A673 (cell line): ENCODE measurements around the gene CDKN2A. TPM values are rescaled to one million over a fixed set of nuclear protein-coding genes. Genes with fewer than 3 reads are reported as not detected.

ENCODE experiments used
- BruUV-seq: library from RNA; stranded (reverse); fragments of 400-500 nt; replicated peaks from 2 replicates; lab custom pipeline; 2021; lab: Mats Ljungman, UMichigan
- CTCF ChIA-PET: fragments of 300-600 bp; sonication (Branson Sonifier 250); formaldehyde crosslinking; loops from one replicate; lab custom pipeline; 2022; ENCODE audit warnings: antibody characterized with exemption; lab: Charles Lee
- POLR2A ChIA-PET: fragments of 300-600 bp; sonication (Branson Sonifier 250); formaldehyde crosslinking; loops from one replicate; lab custom pipeline; 2022; ENCODE audit warnings: antibody characterized with exemption; ENCODE audit not compliant: low non-redundant PET; lab: Charles Lee
- DNase-seq: peaks from one replicate; pipeline ENCODE4 v3.0.0-alpha.2; 2015; ENCODE audit warnings: low spot score
- H3K27ac ChIP-seq: fragments of 200-600 bp; sonication (generic); 2 replicates; pipeline ENCODE4 v1.5.1; 2016; ENCODE audit warnings: mixed run types, low read depth, mild to moderate bottlenecking, mixed read lengths, antibody characterized with exemption, low read length; ENCODE audit not compliant: poor library complexity, severe bottlenecking
- H3K27me3 ChIP-seq: fragments of 200-600 bp; sonication (generic); replicated peaks from 2 replicates; pipeline ENCODE4 v1.6.1; 2017; ENCODE audit warnings: mixed run types, low read depth, mild to moderate bottlenecking, mixed read lengths, antibody characterized with exemption, low read length; ENCODE audit not compliant: insufficient read depth, poor library complexity
- H3K36me3 ChIP-seq: fragments of 200-600 bp; sonication (generic); 2 replicates; pipeline ENCODE4 v1.6.1; 2016; ENCODE audit warnings: mixed run types, mild to moderate bottlenecking, mixed read lengths, antibody characterized with exemption, low read length; ENCODE audit not compliant: insufficient read depth, poor library complexity, severe bottlenecking
- H3K4me1 ChIP-seq: fragments of 200-600 bp; sonication (generic); 2 replicates; pipeline ENCODE4 v1.6.1; 2017; ENCODE audit warnings: mixed run types, mild to moderate bottlenecking, mixed read lengths, antibody characterized with exemption, low read length; ENCODE audit not compliant: insufficient read depth, poor library complexity, severe bottlenecking
- H3K4me3 ChIP-seq: fragments of 200-600 bp; sonication (generic); 2 replicates; pipeline ENCODE4 v1.5.1; 2016; ENCODE audit warnings: low read depth, mixed run types, mild to moderate bottlenecking, mixed read lengths, low read length; ENCODE audit not compliant: poor library complexity, severe bottlenecking
- H3K9me3 ChIP-seq: fragments of 200-600 bp; sonication (generic); 2 replicates; pipeline ENCODE4 v1.6.1; 2016; ENCODE audit warnings: mixed run types, low read depth, mild to moderate bottlenecking, mixed read lengths, antibody characterized with exemption, low read length; ENCODE audit not compliant: poor library complexity, severe bottlenecking
- CTCF ChIP-seq: fragments of 300-800, 200-600 bp; sonication (generic); conservative IDR thresholded peaks from 2 replicates; pipeline ENCODE4 v1.5.1; 2017; ENCODE audit warnings: low read depth, mild to moderate bottlenecking, antibody characterized with exemption, low read length, moderate library complexity, mixed read lengths
- EZH2 ChIP-seq: fragments of 200-600 bp; sonication (generic); IDR thresholded peaks from 2 replicates; pipeline ENCODE4 v1.6.1; 2017; ENCODE audit warnings: borderline replicate concordance, low read depth, mild to moderate bottlenecking, mixed read lengths, antibody characterized with exemption, low read length; ENCODE audit not compliant: poor library complexity, severe bottlenecking
- intact Hi-C: fragments of 100-400 bp; cut with micrococcal nuclease; formaldehyde crosslinking; loops from one replicate; pipeline ENCODE4 v1.10.0; 2022; ENCODE audit not compliant: unreplicated experiment
- total RNA-seq: library from RNA; stranded (reverse); gene quantifications from 2 replicates; pipeline ENCODE4 v1.2.3, GENCODE V29; 2021

Gene CDKN2A
- total RNA-seq, 1 experiment from 2014 or later: not detected

GRCh38 chr9:21945606-21946005 lies 48.6 kb downstream of the CDKN2A start:
- DNase-seq: no peak
- BruUV-seq: no TSS peak
- H3K4me3 ChIP-seq: no peak overlapping the region
- H3K27me3 ChIP-seq: no peaks in the 10 kb centered on the region
- ChIA-PET POLR2A (no interaction called here), CTCF (no interaction called here)
- H3K9me3 ChIP-seq: no peaks in the 10 kb centered on the region
- no peaks in the 10 kb centered on the region for H3K4me1 ChIP-seq
- no peak for TF ChIP-seq EZH2
- TF ChIP-seq CTCF: no peak
- H3K27ac ChIP-seq: no peak overlapping the region
- H3K36me3 ChIP-seq: no peaks in the 10 kb centered on the region
- intact Hi-C loops: no loop called here

DNA sequence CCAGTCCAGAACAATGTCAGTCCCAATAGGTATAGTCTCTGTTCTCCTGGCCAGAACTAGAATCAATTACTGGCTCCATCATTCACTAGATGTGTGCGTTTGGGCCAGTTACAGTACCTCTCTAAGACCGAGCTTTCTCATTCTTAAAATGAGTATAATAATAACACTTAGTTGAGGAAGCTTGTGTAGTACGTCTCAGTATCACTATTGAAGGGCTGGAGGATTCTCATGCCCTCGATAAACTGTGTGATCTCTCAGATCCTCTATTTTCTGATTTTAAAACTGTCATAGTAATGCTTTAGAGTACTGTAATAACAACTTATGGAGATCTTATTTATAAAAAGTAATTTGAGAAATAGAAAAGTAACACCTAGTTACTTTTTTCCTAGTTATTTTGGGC lies 50.7 kb downstream of the CDKN2A start:
- Histone ChIP-seq H3K36me3 (no peaks in the 10 kb centered on the region), H3K9me3 (no peaks in the 10 kb centered on the region), H3K27ac (no peak overlapping the region), H3K4me1 (no peaks in the 10 kb centered on the region), H3K27me3 (no peaks in the 10 kb centered on the region), H3K4me3 (no peak overlapping the region)
- no TSS peak for BruUV-seq
- DNase-seq: no peak
- no peak for TF ChIP-seq CTCF
- no peak for TF ChIP-seq EZH2
- intact Hi-C loops: no loop called here
- POLR2A ChIA-PET: no interaction called here
- CTCF ChIA-PET: no interaction called here

GRCh38 chr9:21941337-21941995 lies 52.7 kb downstream of the CDKN2A start:
- H3K27me3 ChIP-seq: no peaks in the 10 kb centered on the region
- no peak for DNase-seq
- ChIA-PET CTCF (no interaction called here), POLR2A (no interaction called here)
- no peaks in the 10 kb centered on the region for H3K9me3 ChIP-seq
- intact Hi-C loops: no loop called here
- no peak for TF ChIP-seq EZH2
- TF ChIP-seq CTCF: no peak
- H3K4me1 ChIP-seq: no peaks in the 10 kb centered on the region
- H3K36me3 ChIP-seq: no peaks in the 10 kb centered on the region
- H3K4me3 ChIP-seq: no peak overlapping the region
- no peak overlapping the region for H3K27ac ChIP-seq
- no TSS peak for BruUV-seq
